Measurements from ENCODE around the gene ABCA13. TPM values are rescaled to one million over a fixed set of nuclear protein-coding genes. Genes with fewer than 3 reads are reported as not detected.
"Not testable (repeated sequence)": the region's sequence is repeated elsewhere in the genome, so short reads cannot be mapped to it uniquely, and the experiment has no call there.

ABCA13 gene
- total RNA-seq = not detected
- total RNA-seq = 0 to 0.08 reads per million in 2 donors

- Mint-ChIP-seq H3K27me3 (peaks cover 22% of the 10 kb centered on the region), H3K4me1 (no peaks in the 10 kb centered on the region), H3K36me3 (ENCODE audit: low read depth) (no peaks in the 10 kb centered on the region), H3K27ac (no peak within 1 kb of the TSS), H3K4me3 (no peak within 1 kb of the TSS)
- DNase-seq (no peak), ATAC-seq (no peak)
- no peaks in the 10 kb centered on the region for H3K9me3 ChIP-seq (ENCODE audit: control insufficient read depth, low read length, poor library complexity, severe bottlenecking)
Observed at GRCh38 chr7:48171202-48171601, at the start of gene ABCA13. TSS of gene ABCA13 (plus strand) at chr7:48171458. CDS start at chr7:48171484, 26 bp downstream.

GRCh38 chr7:48126037-48126436 is 45.2 kb upstream of the ABCA13 start:
- Mint-ChIP-seq H3K36me3 (ENCODE audit: low read depth) (peaks cover 5% of the 10 kb centered on the region), H3K27ac (no peak overlapping the region), H3K4me1 (no peaks in the 10 kb centered on the region), H3K4me3 (no peak overlapping the region), H3K27me3 (peaks cover 23% of the 10 kb centered on the region)
- no peak for DNase-seq
- H3K9me3 ChIP-seq (ENCODE audit: control insufficient read depth, low read length, poor library complexity, severe bottlenecking) = no peaks in the 10 kb centered on the region
- ATAC-seq = no peak

GRCh38 chr7:48130658-48131108 is 40.6 kb upstream of the ABCA13 start:
- H3K4me3 Mint-ChIP-seq = no peak overlapping the region
- no peak overlapping the region for H3K27ac Mint-ChIP-seq
- peaks cover 3% of the 10 kb centered on the region for H3K36me3 Mint-ChIP-seq (ENCODE audit: low read depth)
- H3K27me3 Mint-ChIP-seq = peaks cover 28% of the 10 kb centered on the region
- ATAC-seq (no peak), DNase-seq (no peak)
- H3K9me3 ChIP-seq (ENCODE audit: control insufficient read depth, low read length, poor library complexity, severe bottlenecking) = no peaks in the 10 kb centered on the region
- H3K4me1 Mint-ChIP-seq = no peaks in the 10 kb centered on the region

GRCh38 chr7:48132792-48133191 is 38.5 kb upstream of the ABCA13 start:
- H3K27me3 Mint-ChIP-seq = peaks cover 22% of the 10 kb centered on the region
- peaks cover 3% of the 10 kb centered on the region for H3K36me3 Mint-ChIP-seq (ENCODE audit: low read depth)
- ATAC-seq (no peak), DNase-seq (no peak)
- H3K4me3 Mint-ChIP-seq = no peak overlapping the region
- H3K9me3 ChIP-seq (ENCODE audit: control insufficient read depth, low read length, poor library complexity, severe bottlenecking) = no peaks in the 10 kb centered on the region
- H3K4me1 Mint-ChIP-seq = no peaks in the 10 kb centered on the region
- H3K27ac Mint-ChIP-seq = no peak overlapping the region

GRCh38 chr7:48139459-48139858 is 31.8 kb upstream of the ABCA13 start:
- peaks cover 3% of the 10 kb centered on the region for H3K36me3 Mint-ChIP-seq (ENCODE audit: low read depth)
- H3K9me3 ChIP-seq (ENCODE audit: control insufficient read depth, low read length, poor library complexity, severe bottlenecking) = no peaks in the 10 kb centered on the region
- H3K4me3 Mint-ChIP-seq = no peak overlapping the region
- DNase-seq (no peak), ATAC-seq (no peak)
- H3K27ac Mint-ChIP-seq = no peak overlapping the region
- peaks cover 18% of the 10 kb centered on the region for H3K4me1 Mint-ChIP-seq
- H3K27me3 Mint-ChIP-seq = peaks cover 26% of the 10 kb centered on the region

GRCh38 chr7:48140001-48140681 is 31.1 kb upstream of the ABCA13 start:
- no peak for ATAC-seq
- peak overlapping the region; percentile 72 for H3K4me3 Mint-ChIP-seq
- peaks cover 3% of the 10 kb centered on the region for H3K36me3 Mint-ChIP-seq (ENCODE audit: low read depth)
- H3K4me1 Mint-ChIP-seq = peaks cover 18% of the 10 kb centered on the region
- H3K27ac Mint-ChIP-seq = no peak overlapping the region
- no peak for DNase-seq
- H3K9me3 ChIP-seq (ENCODE audit: control insufficient read depth, low read length, poor library complexity, severe bottlenecking) = no peaks in the 10 kb centered on the region
- peaks cover 28% of the 10 kb centered on the region for H3K27me3 Mint-ChIP-seq

- Mint-ChIP-seq H3K36me3 (ENCODE audit: low read depth) (peaks cover 3% of the 10 kb centered on the region), H3K4me1 (peaks cover 18% of the 10 kb centered on the region), H3K27me3 (peaks cover 40% of the 10 kb centered on the region), H3K27ac (no peak overlapping the region), H3K4me3 (no peak overlapping the region)
- no peak for DNase-seq
- no peak for ATAC-seq
- H3K9me3 ChIP-seq (ENCODE audit: control insufficient read depth, low read length, poor library complexity, severe bottlenecking) = no peaks in the 10 kb centered on the region
Observed at GRCh38 chr7:48141521-48141920, 29.7 kb upstream of the ABCA13 start.

- Mint-ChIP-seq H3K4me3 (no peak overlapping the region), H3K27ac (no peak overlapping the region), H3K4me1 (peaks cover 16% of the 10 kb centered on the region), H3K27me3 (peaks cover 61% of the 10 kb centered on the region), H3K36me3 (ENCODE audit: low read depth) (peaks cover 7% of the 10 kb centered on the region)
- DNase-seq (no peak), ATAC-seq (no peak)
- H3K9me3 ChIP-seq (ENCODE audit: control insufficient read depth, low read length, poor library complexity, severe bottlenecking) = no peaks in the 10 kb centered on the region
Observed at GRCh38 chr7:48144291-48144768, 26.9 kb upstream of the ABCA13 start.

GRCh38 chr7:48147078-48147591 is 24.1 kb upstream of the ABCA13 start:
- H3K9me3 ChIP-seq (ENCODE audit: control insufficient read depth, low read length, poor library complexity, severe bottlenecking) = no peaks in the 10 kb centered on the region
- peaks cover 4% of the 10 kb centered on the region for H3K36me3 Mint-ChIP-seq (ENCODE audit: low read depth)
- ATAC-seq = no peak
- peaks cover 66% of the 10 kb centered on the region for H3K27me3 Mint-ChIP-seq
- no peak for DNase-seq
- H3K4me1 Mint-ChIP-seq = peaks cover 4% of the 10 kb centered on the region
- no peak overlapping the region for H3K27ac Mint-ChIP-seq
- no peak overlapping the region for H3K4me3 Mint-ChIP-seq

GRCh38 chr7:48147690-48148089 is 23.6 kb upstream of the ABCA13 start:
- peaks cover 66% of the 10 kb centered on the region for H3K27me3 Mint-ChIP-seq
- not testable (repeated sequence) for H3K9me3 ChIP-seq (ENCODE audit: control insufficient read depth, low read length, poor library complexity, severe bottlenecking); H3K27ac Mint-ChIP-seq; ATAC-seq; H3K4me1 Mint-ChIP-seq; H3K4me3 Mint-ChIP-seq; H3K36me3 Mint-ChIP-seq (ENCODE audit: low read depth); DNase-seq

GRCh38 chr7:48148311-48148710 is 22.9 kb upstream of the ABCA13 start:
- Mint-ChIP-seq H3K27me3 (peaks cover 60% of the 10 kb centered on the region), H3K4me1 (peaks cover 4% of the 10 kb centered on the region), H3K36me3 (ENCODE audit: low read depth) (peaks cover 4% of the 10 kb centered on the region), H3K4me3 (no peak overlapping the region), H3K27ac (no peak overlapping the region)
- no peak for ATAC-seq
- H3K9me3 ChIP-seq (ENCODE audit: control insufficient read depth, low read length, poor library complexity, severe bottlenecking) = no peaks in the 10 kb centered on the region
- DNase-seq = no peak

- peaks cover 2% of the 10 kb centered on the region for H3K4me1 Mint-ChIP-seq
- H3K4me3 Mint-ChIP-seq = no peak overlapping the region
- H3K27ac Mint-ChIP-seq = no peak overlapping the region
- H3K9me3 ChIP-seq (ENCODE audit: control insufficient read depth, low read length, poor library complexity, severe bottlenecking) = no peaks in the 10 kb centered on the region
- peaks cover 4% of the 10 kb centered on the region for H3K36me3 Mint-ChIP-seq (ENCODE audit: low read depth)
- peaks cover 54% of the 10 kb centered on the region for H3K27me3 Mint-ChIP-seq
- ATAC-seq (no peak), DNase-seq (no peak)
Observed at GRCh38 chr7:48149058-48149457, 22.2 kb upstream of the ABCA13 start.

GRCh38 chr7:48150086-48150485 is 21.2 kb upstream of the ABCA13 start:
- no peaks in the 10 kb centered on the region for H3K9me3 ChIP-seq (ENCODE audit: control insufficient read depth, low read length, poor library complexity, severe bottlenecking)
- H3K36me3 Mint-ChIP-seq (ENCODE audit: low read depth) = peaks cover 7% of the 10 kb centered on the region
- DNase-seq = no peak
- peaks cover 5% of the 10 kb centered on the region for H3K4me1 Mint-ChIP-seq
- no peak overlapping the region for H3K27ac Mint-ChIP-seq
- H3K4me3 Mint-ChIP-seq = no peak overlapping the region
- peaks cover 53% of the 10 kb centered on the region for H3K27me3 Mint-ChIP-seq
- no peak for ATAC-seq
